Ishikawa (cell line): ENCODE measurements around the gene KCNB1.

Experiments used
- CEBPB ChIP-seq: IDR thresholded peaks from 2 replicates; pipeline ENCODE4 v1.6.1; 2012
- CREB1 ChIP-seq: IDR thresholded peaks from 2 replicates; pipeline ENCODE4 v1.6.1; 2012; ENCODE audit warnings: low read depth
- EP300 ChIP-seq: IDR thresholded peaks from 2 replicates; pipeline ENCODE4 v1.6.1; 2012; ENCODE audit warnings: borderline replicate concordance
- RAD21 ChIP-seq: IDR thresholded peaks from 2 replicates; pipeline ENCODE4 v1.6.1; 2012; ENCODE audit warnings: low read depth
- TAF1 ChIP-seq: IDR thresholded peaks from 2 replicates; pipeline ENCODE4 v1.6.1; 2012; ENCODE audit warnings: low read depth, mild to moderate bottlenecking
- TCF12 ChIP-seq: IDR thresholded peaks from 2 replicates; pipeline ENCODE4 v1.6.1; 2012; ENCODE audit warnings: low read depth
- YY1 ChIP-seq: IDR thresholded peaks from 2 replicates; pipeline ENCODE4 v1.6.1; 2012; ENCODE audit warnings: low read depth
- TF ChIP-seq, protein P1 (sequence below): IDR thresholded peaks from 2 replicates; pipeline ENCODE4 v1.6.1; 2012; ENCODE audit warnings: low read depth, mild to moderate bottlenecking
- TF ChIP-seq, protein P2 (sequence below): IDR thresholded peaks from 2 replicates; pipeline ENCODE4 v1.6.1; 2012
- TF ChIP-seq, protein P3 (sequence below): IDR thresholded peaks from 2 replicates; pipeline ENCODE4 v1.6.1; 2012

DNA sequence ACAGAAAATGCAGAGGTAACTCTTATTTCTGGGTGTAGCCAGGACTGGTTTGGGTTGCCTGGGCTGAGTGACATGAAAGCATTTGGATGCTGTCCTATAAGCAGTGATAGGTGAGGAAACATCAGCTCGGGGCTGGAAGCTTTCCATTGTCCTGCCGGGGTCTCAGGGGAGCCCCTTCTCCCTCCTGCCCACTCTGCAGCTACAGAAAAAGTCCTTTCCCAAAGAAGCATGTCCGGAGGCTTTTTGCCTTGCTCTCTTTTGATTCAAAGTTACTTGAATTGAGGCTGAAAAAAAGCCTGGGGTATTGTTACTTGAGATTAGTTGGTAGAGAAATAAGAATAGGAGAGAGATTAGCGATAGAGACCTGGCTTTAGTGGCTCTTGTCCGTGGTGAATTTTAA, 113.9 kb downstream of the KCNB1 start:
- TF ChIP-seq, protein P1, sequence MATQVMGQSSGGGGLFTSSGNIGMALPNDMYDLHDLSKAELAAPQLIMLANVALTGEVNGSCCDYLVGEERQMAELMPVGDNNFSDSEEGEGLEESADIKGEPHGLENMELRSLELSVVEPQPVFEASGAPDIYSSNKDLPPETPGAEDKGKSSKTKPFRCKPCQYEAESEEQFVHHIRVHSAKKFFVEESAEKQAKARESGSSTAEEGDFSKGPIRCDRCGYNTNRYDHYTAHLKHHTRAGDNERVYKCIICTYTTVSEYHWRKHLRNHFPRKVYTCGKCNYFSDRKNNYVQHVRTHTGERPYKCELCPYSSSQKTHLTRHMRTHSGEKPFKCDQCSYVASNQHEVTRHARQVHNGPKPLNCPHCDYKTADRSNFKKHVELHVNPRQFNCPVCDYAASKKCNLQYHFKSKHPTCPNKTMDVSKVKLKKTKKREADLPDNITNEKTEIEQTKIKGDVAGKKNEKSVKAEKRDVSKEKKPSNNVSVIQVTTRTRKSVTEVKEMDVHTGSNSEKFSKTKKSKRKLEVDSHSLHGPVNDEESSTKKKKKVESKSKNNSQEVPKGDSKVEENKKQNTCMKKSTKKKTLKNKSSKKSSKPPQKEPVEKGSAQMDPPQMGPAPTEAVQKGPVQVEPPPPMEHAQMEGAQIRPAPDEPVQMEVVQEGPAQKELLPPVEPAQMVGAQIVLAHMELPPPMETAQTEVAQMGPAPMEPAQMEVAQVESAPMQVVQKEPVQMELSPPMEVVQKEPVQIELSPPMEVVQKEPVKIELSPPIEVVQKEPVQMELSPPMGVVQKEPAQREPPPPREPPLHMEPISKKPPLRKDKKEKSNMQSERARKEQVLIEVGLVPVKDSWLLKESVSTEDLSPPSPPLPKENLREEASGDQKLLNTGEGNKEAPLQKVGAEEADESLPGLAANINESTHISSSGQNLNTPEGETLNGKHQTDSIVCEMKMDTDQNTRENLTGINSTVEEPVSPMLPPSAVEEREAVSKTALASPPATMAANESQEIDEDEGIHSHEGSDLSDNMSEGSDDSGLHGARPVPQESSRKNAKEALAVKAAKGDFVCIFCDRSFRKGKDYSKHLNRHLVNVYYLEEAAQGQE: no peak
- TF ChIP-seq TAF1 (no peak), YY1 (no peak), EP300 (no peak), RAD21 (no peak), CEBPB (no peak), CREB1 (no peak), TCF12 (no peak)
- TF ChIP-seq, protein P2, sequence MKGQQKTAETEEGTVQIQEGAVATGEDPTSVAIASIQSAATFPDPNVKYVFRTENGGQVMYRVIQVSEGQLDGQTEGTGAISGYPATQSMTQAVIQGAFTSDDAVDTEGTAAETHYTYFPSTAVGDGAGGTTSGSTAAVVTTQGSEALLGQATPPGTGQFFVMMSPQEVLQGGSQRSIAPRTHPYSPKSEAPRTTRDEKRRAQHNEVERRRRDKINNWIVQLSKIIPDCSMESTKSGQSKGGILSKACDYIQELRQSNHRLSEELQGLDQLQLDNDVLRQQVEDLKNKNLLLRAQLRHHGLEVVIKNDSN: no peak
- TF ChIP-seq, protein P3, sequence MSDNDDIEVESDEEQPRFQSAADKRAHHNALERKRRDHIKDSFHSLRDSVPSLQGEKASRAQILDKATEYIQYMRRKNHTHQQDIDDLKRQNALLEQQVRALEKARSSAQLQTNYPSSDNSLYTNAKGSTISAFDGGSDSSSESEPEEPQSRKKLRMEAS: no peak
